Measurements from ENCODE around the gene IL23R.

DNA sequence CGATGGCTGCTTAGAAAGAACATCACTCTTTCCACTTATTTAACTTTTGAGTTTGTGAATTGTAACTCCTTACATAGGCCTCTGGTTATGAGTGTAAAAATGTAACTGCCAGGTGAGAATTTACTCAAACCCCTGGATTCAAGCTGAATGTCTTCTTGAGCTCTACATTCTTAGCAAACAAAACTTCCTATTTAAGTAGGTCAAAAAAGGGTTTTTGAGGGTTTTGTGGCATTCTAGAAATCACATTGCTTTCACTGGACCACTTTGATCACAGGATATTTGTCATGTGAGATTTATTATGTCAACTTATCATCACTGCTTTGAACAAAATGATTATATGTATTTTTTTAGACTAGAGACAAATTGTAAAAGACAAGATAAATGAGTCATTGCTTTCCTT, 5.7 kb downstream of the IL23R start:
- TF ChIP-seq GABPA (IDR thresholded peaks at IDR 0.05 in 1 of 2, conservative IDR thresholded peaks at IDR 0.05 in 1 of 2), result no peak
- no peak for TF ChIP-seq SP1 (IDR thresholded peaks at IDR 0.05)
- no peak for TF ChIP-seq HNF4G (IDR thresholded peaks at IDR 0.05)
- TF ChIP-seq JUND (IDR thresholded peaks at IDR 0.05), result no peak
- TF ChIP-seq, protein P1, sequence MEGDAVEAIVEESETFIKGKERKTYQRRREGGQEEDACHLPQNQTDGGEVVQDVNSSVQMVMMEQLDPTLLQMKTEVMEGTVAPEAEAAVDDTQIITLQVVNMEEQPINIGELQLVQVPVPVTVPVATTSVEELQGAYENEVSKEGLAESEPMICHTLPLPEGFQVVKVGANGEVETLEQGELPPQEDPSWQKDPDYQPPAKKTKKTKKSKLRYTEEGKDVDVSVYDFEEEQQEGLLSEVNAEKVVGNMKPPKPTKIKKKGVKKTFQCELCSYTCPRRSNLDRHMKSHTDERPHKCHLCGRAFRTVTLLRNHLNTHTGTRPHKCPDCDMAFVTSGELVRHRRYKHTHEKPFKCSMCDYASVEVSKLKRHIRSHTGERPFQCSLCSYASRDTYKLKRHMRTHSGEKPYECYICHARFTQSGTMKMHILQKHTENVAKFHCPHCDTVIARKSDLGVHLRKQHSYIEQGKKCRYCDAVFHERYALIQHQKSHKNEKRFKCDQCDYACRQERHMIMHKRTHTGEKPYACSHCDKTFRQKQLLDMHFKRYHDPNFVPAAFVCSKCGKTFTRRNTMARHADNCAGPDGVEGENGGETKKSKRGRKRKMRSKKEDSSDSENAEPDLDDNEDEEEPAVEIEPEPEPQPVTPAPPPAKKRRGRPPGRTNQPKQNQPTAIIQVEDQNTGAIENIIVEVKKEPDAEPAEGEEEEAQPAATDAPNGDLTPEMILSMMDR (IDR thresholded peaks at IDR 0.05; ENCODE audit: low read depth, low read length, missing input control), result no peak
- no peak for TF ChIP-seq TAF1 (conservative IDR thresholded peaks at IDR 0.05)
- TF ChIP-seq EGR1 (IDR thresholded peaks at IDR 0.05; ENCODE audit: low read depth in 2 of 2), result no peak
- TF ChIP-seq, protein P2, sequence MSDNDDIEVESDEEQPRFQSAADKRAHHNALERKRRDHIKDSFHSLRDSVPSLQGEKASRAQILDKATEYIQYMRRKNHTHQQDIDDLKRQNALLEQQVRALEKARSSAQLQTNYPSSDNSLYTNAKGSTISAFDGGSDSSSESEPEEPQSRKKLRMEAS (IDR thresholded peaks at IDR 0.05), result no peak
- TF ChIP-seq ZBTB33 (IDR thresholded peaks at IDR 0.05), result no peak

All from liver (tissue), 3 donors.